HepG2 (cell line): ENCODE results near the gene PP2D1. TPM values are rescaled to one million over a fixed set of nuclear protein-coding genes. Genes with fewer than 3 reads are reported as not detected.

Experiments
- ATAC-seq: fragments of 200-7000 bp; cut with Tn5 transposase; 3 replicates; pipeline ENCODE4 v1.9.1; 2020; ENCODE audit warnings: mild to moderate bottlenecking, moderate library complexity
- BruUV-seq: library from RNA; stranded (reverse); fragments of 400-500 nt; replicated peaks from 2 replicates; lab custom pipeline; 2021; lab: Mats Ljungman, UMichigan
- CTCF ChIA-PET: fragments of 300-600 bp; formaldehyde crosslinking; extraction: SDS; loops from one replicate; lab custom pipeline; 2021; ENCODE audit warnings: low total read pairs, inconsistent platforms, low intra/inter-chr PET ratio; lab: Yijun Ruan, JAX
- POLR2A ChIA-PET: fragments of 350-600 bp; sonication (Branson Sonifier 250); formaldehyde crosslinking; loops from one replicate; lab custom pipeline; 2020; ENCODE audit warnings: antibody characterized with exemption, inconsistent platforms; lab: Yijun Ruan, JAX
- DNase-seq: peaks from one replicate; pipeline ENCODE4 v3.0.0-alpha.2; 2015; ENCODE audit warnings: low spot score
- FAIRE-seq: peaks from 3 replicates; lab custom pipeline; 2011; peaks lifted over from hg19 to GRCh38; lab: Jason Lieb, UNC
- H2AFZ ChIP-seq: one replicate; pipeline ENCODE4 v1.6.1; 2011; ENCODE audit warnings: low read length, inconsistent platforms
- H3K27ac ChIP-seq: fragments of 300-600 bp; 3 replicates; pipeline ENCODE4 v1.8.0; 2011; ENCODE audit warnings: mixed run types, mild to moderate bottlenecking, mixed read lengths, low read length, inconsistent platforms; ENCODE audit not compliant: insufficient read depth; ENCODE audit errors: extremely low read length
- H3K27me3 ChIP-seq, 2 experiments: fragments of 200-600 bp in 1 of 2; 2 replicates in 1 of 2; 3 replicates in 1 of 2; pipeline versions ENCODE4 v1.6.0 to v1.8.0; 2011; ENCODE audit warnings: low read length in 2 of 2, mild to moderate bottlenecking in 2 of 2, moderate library complexity in 2 of 2, inconsistent platforms in 1 of 2; ENCODE audit not compliant: insufficient read depth in 2 of 2, control insufficient read depth in 1 of 2
- H3K36me3 ChIP-seq, 2 experiments: fragments of 200-600 bp in 1 of 2; replicated peaks in 1 of 2; 2 replicates in 1 of 2; 3 replicates in 1 of 2; pipeline versions ENCODE4 v1.5.1 to v1.8.0; 2011; ENCODE audit warnings: low read length in 2 of 2, inconsistent platforms in 1 of 2; ENCODE audit not compliant: insufficient read depth in 2 of 2, control insufficient read depth in 1 of 2
- H3K4me1 ChIP-seq: 2 replicates; pipeline ENCODE4 v1.5.1; 2012; ENCODE audit warnings: low read length, inconsistent platforms; ENCODE audit not compliant: insufficient read depth
- H3K4me2 ChIP-seq: 2 replicates; pipeline ENCODE4 v1.6.0; 2011; ENCODE audit warnings: low read depth, low read length, inconsistent platforms
- H3K4me3 ChIP-seq, 3 experiments: fragments of 200-600 bp in 1 of 3; sonication (generic), shearing (Covaris generic) in 1 of 3; replicated peaks in 1 of 3; 2 replicates each; pipeline ENCODE4 v1.5.1; 2011 to 2016; ENCODE audit warnings: low read length in 3 of 3, inconsistent platforms in 2 of 3, low read depth in 2 of 3, mild to moderate bottlenecking in 2 of 3, control low read depth in 1 of 3, mixed read lengths in 1 of 3; ENCODE audit not compliant: insufficient read depth in 1 of 3
- H3K79me2 ChIP-seq: one replicate; pipeline ENCODE4 v1.6.1; 2011; ENCODE audit warnings: low read length, inconsistent platforms; ENCODE audit not compliant: insufficient read depth
- H3K9ac ChIP-seq: 2 replicates; pipeline ENCODE4 v1.6.0; 2011; ENCODE audit warnings: mild to moderate bottlenecking, low read depth, low read length, inconsistent platforms; ENCODE audit not compliant: insufficient read depth
- H3K9me3 ChIP-seq: 2 replicates; pipeline ENCODE4 v1.5.1; 2012; ENCODE audit warnings: mild to moderate bottlenecking, low read length
- H4K20me1 ChIP-seq: 2 replicates; pipeline ENCODE4 v1.6.0; 2011; ENCODE audit warnings: inconsistent platforms, mild to moderate bottlenecking, low read length, moderate library complexity; ENCODE audit not compliant: insufficient read depth
- AGO1 ChIP-seq: fragments of 200-400 bp; formaldehyde crosslinking; IDR thresholded peaks from 2 replicates; pipeline ENCODE4 v1.6.1; 2017; ENCODE audit warnings: mild to moderate bottlenecking, low read depth, low read length, moderate library complexity; ENCODE audit not compliant: poor library complexity, severe bottlenecking
- CCAR2 ChIP-seq: fragments of 200-400 bp; formaldehyde crosslinking; optimal IDR thresholded peaks from 2 replicates; pipeline ENCODE3; 2018; ENCODE audit warnings: low read depth, mild to moderate bottlenecking, low read length, moderate library complexity
- FIP1L1 ChIP-seq: fragments of 200-400 bp; formaldehyde crosslinking; IDR thresholded peaks from 2 replicates; pipeline ENCODE4 v1.6.1; 2018; ENCODE audit warnings: low read depth, mild to moderate bottlenecking, low read length, moderate library complexity, borderline replicate concordance; ENCODE audit not compliant: insufficient read depth
- HDAC1 ChIP-seq: sonication (generic); formaldehyde crosslinking; IDR thresholded peaks from 2 replicates; pipeline ENCODE4 v1.5.1; 2020; ENCODE audit warnings: mild to moderate bottlenecking, missing genetic modification reagents
- HMG20A ChIP-seq: IDR thresholded peaks from 2 replicates; pipeline ENCODE4 v1.6.1; 2016; ENCODE audit warnings: borderline replicate concordance
- KDM5B ChIP-seq: sonication (generic); formaldehyde crosslinking; IDR thresholded peaks from 2 replicates; pipeline ENCODE4 v1.4.0; 2020; ENCODE audit warnings: missing genetic modification reagents, mild to moderate bottlenecking, borderline replicate concordance
- MLXIP ChIP-seq: sonication (generic); formaldehyde crosslinking; IDR thresholded peaks from 2 replicates; pipeline ENCODE4 v1.9.0; 2021; ENCODE audit warnings: missing genetic modification reagents, borderline replicate concordance
- NFE2L1 ChIP-seq: sonication (generic); formaldehyde crosslinking; IDR thresholded peaks from 2 replicates; pipeline ENCODE4 v1.4.0; 2020; ENCODE audit warnings: missing genetic modification reagents, mild to moderate bottlenecking, borderline replicate concordance
- RNF2 ChIP-seq: fragments of 450-650 bp; conservative IDR thresholded peaks from 2 replicates; pipeline ENCODE4 v1.6.1; 2016; ENCODE audit warnings: low read depth
- TRAFD1 ChIP-seq: sonication (generic); formaldehyde crosslinking; IDR thresholded peaks from 2 replicates; pipeline ENCODE4 v1.5.1; 2020; ENCODE audit warnings: missing genetic modification reagents, mild to moderate bottlenecking, borderline replicate concordance
- ZBTB38 ChIP-seq: sonication (generic); formaldehyde crosslinking; IDR thresholded peaks from 2 replicates; pipeline ENCODE4 v1.5.1; 2020; ENCODE audit warnings: mild to moderate bottlenecking, missing genetic modification reagents
- ZKSCAN1 ChIP-seq: fragments of 150-350 bp; IDR thresholded peaks from 2 replicates; pipeline ENCODE4 v1.6.1; 2014; ENCODE audit warnings: low read length
- ZNF367 ChIP-seq: sonication (generic); formaldehyde crosslinking; IDR thresholded peaks from 2 replicates; pipeline ENCODE4 v1.4.0; 2020; ENCODE audit warnings: missing genetic modification reagents, borderline replicate concordance
- ZNF430 ChIP-seq: sonication (generic); formaldehyde crosslinking; IDR thresholded peaks from 2 replicates; pipeline ENCODE4 v1.9.0; 2021; ENCODE audit warnings: mild to moderate bottlenecking, missing genetic modification reagents
- ZSCAN31 ChIP-seq: sonication (generic); formaldehyde crosslinking; IDR thresholded peaks from 2 replicates; pipeline ENCODE4 v1.5.0; 2020; ENCODE audit warnings: low read depth, mild to moderate bottlenecking, missing genetic modification reagents
- WGBS: methylation state at CpG from one replicate; pipeline ENCODE4 v1.1.6; 2017; ENCODE audit warnings: low lambda C conversion rate; 5-methylcytosine and 5-hydroxymethylcytosine counted together
- in situ Hi-C: cut with HindIII; loops from 2 replicates; pipeline ENCODE4 v1.10.0; 2017; ENCODE audit warnings: low pct_unique_long_range_greater_than_20kb; ENCODE audit not compliant: extremely low pct_ligation_motif_present
- intact Hi-C: fragments of 100-400 bp; cut with micrococcal nuclease; formaldehyde crosslinking; loops from one replicate; pipeline ENCODE4 v1.10.0; 2022; ENCODE audit not compliant: unreplicated experiment
- polyA plus RNA-seq, 8 experiments: library from polyadenylated mRNA; depleted of rRNA in 3 of 8; stranded (reverse) in 7 of 8; unstranded in 1 of 8; fragments of >200 nt; fragmentation: Illumina TruSeq in 4 of 8; extraction: Trizol in 4 of 8; gene quantifications; 2 replicates each; pipeline versions ENCODE4 v1.2.1 to v1.2.3, GENCODE V29; 2011 to 2016; ENCODE audit warnings: low read depth in 4 of 8, missing spikeins in 1 of 8, mixed read lengths in 1 of 8; ENCODE audit not compliant: insufficient read depth in 1 of 8
- total RNA-seq, 5 experiments: library from RNA; depleted of rRNA; stranded (reverse); fragments of >200 nt; fragmentation: Illumina TruSeq; extraction: Trizol; gene quantifications; 2 replicates each; pipeline ENCODE4 v1.2.3, GENCODE V29; 2016; ENCODE audit warnings: low read depth in 1 of 5

PP2D1 gene
- total and polyA plus RNA-seq, 2 of the 13 experiments (the other 11 are each of a cell fraction or from before 2014, with no cell fraction given) = not detected

GRCh38 chr3:19994796-19995195 lies 17.3 kb downstream of the PP2D1 start:
- intact Hi-C loops = no loop called here
- POLR2A ChIA-PET = no interaction called here
- DNase-seq = no peak

More at GRCh38 chr3:19994796-19995195, 17.3 kb downstream of the PP2D1 start:
- in situ Hi-C loops = no loop called here
- Histone ChIP-seq H3K4me2 (no peak overlapping the region), H3K79me2 (no peaks in the 10 kb centered on the region), H2AFZ (no peak overlapping the region), H3K4me3 (no peak overlapping the region), H3K27me3 (no peaks in the 10 kb centered on the region), H3K36me3 (no peaks in the 10 kb centered on the region), H3K4me1 (no peaks in the 10 kb centered on the region), H4K20me1 (no peaks in the 10 kb centered on the region), H3K27ac (no peak overlapping the region), H3K9me3 (no peaks in the 10 kb centered on the region), H3K9ac (no peak overlapping the region)
- FAIRE-seq = no peak
- TF ChIP-seq ZKSCAN1 (no peak), HDAC1 (CRISPR knock-in tag) (no peak), AGO1 (no peak), ZNF367 (CRISPR knock-in tag) (no peak), CCAR2 (no peak), TRAFD1 (CRISPR knock-in tag) (no peak), FIP1L1 (no peak), HMG20A (CRISPR knock-in tag) (no peak), NFE2L1 (no peak), ZBTB38 (CRISPR knock-in tag) (no peak), KDM5B (CRISPR knock-in tag) (no peak), ZNF430 (CRISPR knock-in tag) (no peak), RNF2 (no peak), ZSCAN31 (CRISPR knock-in tag) (no peak), MLXIP (CRISPR knock-in tag) (no peak)
- WGBS = 7% methylated on average over 2 of the region's 2 CpGs
- no TSS peak for BruUV-seq
- ATAC-seq = no peak
- CTCF ChIA-PET = no interaction called here
